Mesenchymal stem cell (in vitro differentiated cells and primary cell): ENCODE data around the gene B3GAT1.

Experiments
- DNase-seq: peaks from one replicate; pipeline ENCODE4 v3.0.0-alpha.2; 2013
- H2AFZ ChIP-seq: one replicate; pipeline ENCODE4 v1.6.1; 2013; ENCODE audit warnings: low read depth, mild to moderate bottlenecking, control low read depth, inconsistent platforms, low read length, moderate library complexity
- H2AK5ac ChIP-seq: 2 replicates; pipeline ENCODE4 v1.6.1; 2013; ENCODE audit warnings: low read length, moderate library complexity, mild to moderate bottlenecking, inconsistent platforms; ENCODE audit not compliant: severe bottlenecking
- H2BK120ac ChIP-seq: one replicate; pipeline ENCODE4 v1.6.1; 2013; ENCODE audit warnings: low read depth, mild to moderate bottlenecking, inconsistent platforms, low read length, moderate library complexity
- H2BK12ac ChIP-seq, 2 experiments: one replicate each; pipeline ENCODE4 v1.6.1; 2013; ENCODE audit warnings: inconsistent platforms in 2 of 2, low read length in 2 of 2, mild to moderate bottlenecking in 2 of 2, moderate library complexity in 2 of 2, control low read depth in 1 of 2
- H2BK15ac ChIP-seq: one replicate; pipeline ENCODE4 v1.6.1; 2013; ENCODE audit warnings: mild to moderate bottlenecking, low read depth, inconsistent platforms; ENCODE audit not compliant: poor library complexity, severe bottlenecking
- H2BK5ac ChIP-seq: 2 replicates; pipeline ENCODE4 v1.6.1; 2013; ENCODE audit warnings: low read depth, mild to moderate bottlenecking, low read length, control low read depth, inconsistent platforms; ENCODE audit not compliant: poor library complexity, severe bottlenecking
- H3K14ac ChIP-seq, 2 experiments: one replicate each; pipeline ENCODE4 v1.6.1; 2013; ENCODE audit warnings: inconsistent platforms in 2 of 2, low read length in 2 of 2, control low read depth in 1 of 2, mild to moderate bottlenecking in 1 of 2, moderate library complexity in 1 of 2
- H3K18ac ChIP-seq, 2 experiments: one replicate each; pipeline ENCODE4 v1.6.1; 2013; ENCODE audit warnings: inconsistent platforms in 2 of 2, low read length in 2 of 2, control low read depth in 1 of 2, low read depth in 1 of 2, mild to moderate bottlenecking in 1 of 2
- H3K23ac ChIP-seq, 2 experiments: one replicate each; pipeline ENCODE4 v1.6.1; 2013; ENCODE audit warnings: inconsistent platforms in 2 of 2, low read length in 2 of 2, mild to moderate bottlenecking in 2 of 2, moderate library complexity in 2 of 2, control low read depth in 1 of 2
- H3K27ac ChIP-seq: 2 replicates; pipeline ENCODE4 v1.5.1; 2013; ENCODE audit warnings: mild to moderate bottlenecking, moderate library complexity, low read length, control low read depth, inconsistent platforms; ENCODE audit not compliant: poor library complexity, severe bottlenecking
- H3K27me3 ChIP-seq, 2 experiments: 2 replicates each; pipeline versions ENCODE4 v1.6.1 to v1.7.0; 2013; ENCODE audit warnings: low read length in 2 of 2, mild to moderate bottlenecking in 2 of 2, moderate library complexity in 2 of 2, control low read depth in 1 of 2, inconsistent platforms in 1 of 2; ENCODE audit not compliant: control insufficient read depth in 1 of 2, insufficient read depth in 1 of 2
- H3K36me3 ChIP-seq, 2 experiments: 2 replicates each; pipeline versions ENCODE4 v1.6.1 to v1.7.0; 2013; ENCODE audit warnings: low read length in 2 of 2, control low read depth in 1 of 2, inconsistent platforms in 1 of 2, low read depth in 1 of 2, mild to moderate bottlenecking in 1 of 2; ENCODE audit not compliant: insufficient read depth in 2 of 2, control insufficient read depth in 1 of 2
- H3K4ac ChIP-seq, 2 experiments: one replicate each; pipeline ENCODE4 v1.6.1; 2013; ENCODE audit warnings: inconsistent platforms in 2 of 2, low read length in 2 of 2, mild to moderate bottlenecking in 2 of 2, moderate library complexity in 2 of 2, control low read depth in 1 of 2, low read depth in 1 of 2
- H3K4me1 ChIP-seq: 2 replicates; pipeline ENCODE4 v1.6.1; 2013; ENCODE audit warnings: low read depth, low read length, control low read depth; ENCODE audit not compliant: control insufficient read depth, insufficient read depth
- H3K4me2 ChIP-seq: 2 replicates; pipeline ENCODE4 v1.6.1; 2013; ENCODE audit warnings: low read length, mild to moderate bottlenecking, inconsistent platforms; ENCODE audit not compliant: poor library complexity, severe bottlenecking
- H3K4me3 ChIP-seq, 2 experiments: 2 replicates each; pipeline versions ENCODE4 v1.5.1 to v1.7.0; 2013; ENCODE audit warnings: low read length in 2 of 2, mild to moderate bottlenecking in 2 of 2, control low read depth in 1 of 2, low read depth in 1 of 2; ENCODE audit not compliant: insufficient read depth in 1 of 2
- H3K79me1 ChIP-seq: replicated peaks from 2 replicates; pipeline ENCODE4 v1.6.1; 2013; ENCODE audit warnings: mild to moderate bottlenecking, control low read depth, low read length, inconsistent platforms; ENCODE audit not compliant: poor library complexity, severe bottlenecking
- H3K9ac ChIP-seq: 2 replicates; pipeline ENCODE4 v1.7.0; 2013; ENCODE audit warnings: mild to moderate bottlenecking, low read length, moderate library complexity
- H3K9me3 ChIP-seq: 2 replicates; pipeline ENCODE4 v1.7.0; 2013; ENCODE audit warnings: mild to moderate bottlenecking, low read length; ENCODE audit not compliant: control insufficient read depth
- H4K8ac ChIP-seq: one replicate; pipeline ENCODE4 v1.6.1; 2013; ENCODE audit warnings: inconsistent platforms, mild to moderate bottlenecking, low read length, moderate library complexity
- H4K91ac ChIP-seq: one replicate; pipeline ENCODE4 v1.6.1; 2013; ENCODE audit warnings: mild to moderate bottlenecking, low read length, inconsistent platforms
- WGBS: methylation state at CpG from one replicate; pipeline ENCODE4 v1.1.7; 2013; ENCODE audit warnings: mixed read lengths; 5-methylcytosine and 5-hydroxymethylcytosine counted together

B3GAT1 gene

GRCh38 chr11:134385774-134386565 lies 26.1 kb downstream of the B3GAT1 start:
- H3K36me3 ChIP-seq: no peaks in the 10 kb centered on the region
- no peak overlapping the region for H3K4me3 ChIP-seq
- no peak overlapping the region for H3K4me2 ChIP-seq
- H3K9ac ChIP-seq: no peak overlapping the region
- H4K91ac ChIP-seq: no peak overlapping the region
- H2BK12ac ChIP-seq: no peak overlapping the region
- no peaks in the 10 kb centered on the region for H3K79me1 ChIP-seq
- no peak for DNase-seq
- peaks cover 0 to 3% of the 10 kb centered on the region in 2 experiments for H3K27me3 ChIP-seq
- H3K14ac ChIP-seq: no peak overlapping the region
- H3K27ac ChIP-seq: no peak overlapping the region
- H2AK5ac ChIP-seq: no peak overlapping the region
- no peak overlapping the region for H3K23ac ChIP-seq
- no peaks in the 10 kb centered on the region for H3K4me1 ChIP-seq
- no peaks in the 10 kb centered on the region for H3K9me3 ChIP-seq
- no peak overlapping the region for H3K18ac ChIP-seq
- no peak overlapping the region for H2AFZ ChIP-seq
- H3K4ac ChIP-seq: no peak overlapping the region
- WGBS: 75% methylated on average over 18 of the region's 20 CpGs
- H2BK120ac ChIP-seq: no peak overlapping the region
- H2BK5ac ChIP-seq: no peak overlapping the region
- H2BK15ac ChIP-seq: no peak overlapping the region
- H4K8ac ChIP-seq: no peak overlapping the region

DNA sequence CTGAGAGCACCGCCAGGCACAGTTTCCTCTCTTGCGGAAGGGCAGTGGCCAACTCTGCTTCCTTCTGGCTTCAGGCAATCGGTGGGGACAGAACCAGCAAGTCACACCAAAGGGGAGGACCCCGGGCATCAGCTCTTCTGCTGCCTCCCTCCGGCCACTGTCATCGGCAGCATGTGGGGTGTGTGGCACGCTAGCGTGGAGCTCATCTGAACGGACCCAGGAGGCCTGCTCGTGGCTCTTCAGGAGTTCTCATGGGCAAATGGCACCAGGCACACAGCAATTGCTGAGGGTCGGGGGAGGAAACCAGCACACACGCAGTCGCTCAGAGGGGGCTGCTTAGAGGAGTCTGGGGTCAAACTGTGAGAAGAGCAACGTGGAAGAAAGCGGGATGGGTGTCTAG lies 26.9 kb downstream of the B3GAT1 start:
- H3K4me3 ChIP-seq: no peak overlapping the region
- H4K91ac ChIP-seq: no peak overlapping the region
- no peak overlapping the region for H3K4ac ChIP-seq
- no peak overlapping the region for H2BK12ac ChIP-seq
- H3K9ac ChIP-seq: no peak overlapping the region
- no peaks in the 10 kb centered on the region for H3K36me3 ChIP-seq
- H2BK15ac ChIP-seq: no peak overlapping the region
- H3K4me1 ChIP-seq: no peaks in the 10 kb centered on the region
- no peak overlapping the region for H3K18ac ChIP-seq
- no peak overlapping the region for H3K23ac ChIP-seq
- H3K27me3 ChIP-seq: no peaks in the 10 kb centered on the region
- H2BK120ac ChIP-seq: no peak overlapping the region
- H4K8ac ChIP-seq: no peak overlapping the region
- no peaks in the 10 kb centered on the region for H3K79me1 ChIP-seq
- no peak overlapping the region for H3K14ac ChIP-seq
- 85% methylated on average over 13 of the region's 15 CpGs for WGBS
- H3K4me2 ChIP-seq: no peak overlapping the region
- no peak overlapping the region for H2AFZ ChIP-seq
- H3K9me3 ChIP-seq: no peaks in the 10 kb centered on the region
- no peak overlapping the region for H3K27ac ChIP-seq
- DNase-seq: no peak
- H2AK5ac ChIP-seq: no peak overlapping the region
- H2BK5ac ChIP-seq: no peak overlapping the region

- H3K23ac ChIP-seq: no peak overlapping the region
- no peak overlapping the region for H2BK120ac ChIP-seq
- no peak overlapping the region for H3K27ac ChIP-seq
- H4K91ac ChIP-seq: no peak overlapping the region
- no peak overlapping the region for H3K9ac ChIP-seq
- no peak overlapping the region for H3K4me2 ChIP-seq
- no peak overlapping the region for H3K18ac ChIP-seq
- no peaks in the 10 kb centered on the region for H3K9me3 ChIP-seq
- H3K4ac ChIP-seq: no peak overlapping the region
- no peak overlapping the region for H3K14ac ChIP-seq
- H3K4me1 ChIP-seq: no peaks in the 10 kb centered on the region
- DNase-seq: no peak
- no peak overlapping the region for H2AFZ ChIP-seq
- H2BK5ac ChIP-seq: no peak overlapping the region
- H3K79me1 ChIP-seq: no peaks in the 10 kb centered on the region
- H2BK15ac ChIP-seq: no peak overlapping the region
- no peak overlapping the region for H3K4me3 ChIP-seq
- 86% methylated on average over 14 of the region's 14 CpGs for WGBS
- H3K27me3 ChIP-seq: no peaks in the 10 kb centered on the region
- H2BK12ac ChIP-seq: no peak overlapping the region
- H3K36me3 ChIP-seq: no peaks in the 10 kb centered on the region
- H4K8ac ChIP-seq: no peak overlapping the region
- no peak overlapping the region for H2AK5ac ChIP-seq
Measured at GRCh38 chr11:134384406-134384805, 27.6 kb downstream of the B3GAT1 start.

GRCh38 chr11:134383576-134384221 lies 28.3 kb downstream of the B3GAT1 start:
- Histone ChIP-seq H3K9ac (no peak overlapping the region), H4K91ac (peak overlapping the region; percentile 78), H3K4me1 (no peaks in the 10 kb centered on the region), H2BK120ac (no peak overlapping the region), H3K4ac (no peak overlapping the region), H3K36me3 (no peaks in the 10 kb centered on the region), H2BK5ac (no peak overlapping the region), H2BK15ac (no peak overlapping the region), H3K27me3 (no peaks in the 10 kb centered on the region), H3K18ac (no peak overlapping the region), H3K27ac (no peak overlapping the region), H2AK5ac (no peak overlapping the region), H3K4me3 (peak overlapping the region in 1 of 2 experiments; percentile 10), H3K14ac (no peak overlapping the region), H3K4me2 (no peak overlapping the region), H3K23ac (no peak overlapping the region), H3K9me3 (no peaks in the 10 kb centered on the region), H4K8ac (no peak overlapping the region), H2AFZ (no peak overlapping the region), H3K79me1 (no peaks in the 10 kb centered on the region), H2BK12ac (no peak overlapping the region)
- no peak for DNase-seq
- WGBS: 95% methylated on average over 71 of the region's 78 CpGs
